HG03521 (cell line): ENCODE data around the gene SORBS1.

Experiments used
- ATAC-seq: cut with Tn5 transposase; IDR thresholded peaks from one replicate; pipeline ENCODE4 v1.9.1; 2021; ENCODE audit warnings: mild to moderate bottlenecking, moderate library complexity; ENCODE audit not compliant: unreplicated experiment

SORBS1 gene

GRCh38 chr10:95517536-95518454, 43.4 kb downstream of the SORBS1 start:
- ATAC-seq, result no peak

GRCh38 chr10:95516774-95517373, 44.3 kb downstream of the SORBS1 start:
- ATAC-seq, result no peak

DNA sequence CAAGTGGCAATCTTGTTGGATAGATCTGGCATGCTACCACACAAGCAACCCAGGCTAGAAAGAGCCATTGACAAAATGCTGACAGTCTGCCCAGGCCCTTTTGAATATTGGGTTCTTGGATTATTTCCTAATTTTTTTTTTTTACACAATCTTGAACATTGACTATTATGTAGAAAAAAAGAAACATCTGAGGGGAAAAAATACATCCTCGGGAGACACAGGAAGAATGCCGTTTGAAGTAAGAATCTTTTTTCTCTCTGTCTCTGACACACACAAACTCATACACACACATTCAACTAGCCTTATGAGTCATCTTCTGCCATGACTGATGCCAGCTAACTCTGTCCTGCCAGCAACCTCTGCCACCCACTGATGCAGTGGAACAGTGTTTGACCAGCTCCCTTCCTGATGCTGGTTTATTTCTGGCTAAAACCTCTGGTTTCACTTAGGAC, 47.2 kb downstream of the SORBS1 start:
- ATAC-seq, result no peak

DNA sequence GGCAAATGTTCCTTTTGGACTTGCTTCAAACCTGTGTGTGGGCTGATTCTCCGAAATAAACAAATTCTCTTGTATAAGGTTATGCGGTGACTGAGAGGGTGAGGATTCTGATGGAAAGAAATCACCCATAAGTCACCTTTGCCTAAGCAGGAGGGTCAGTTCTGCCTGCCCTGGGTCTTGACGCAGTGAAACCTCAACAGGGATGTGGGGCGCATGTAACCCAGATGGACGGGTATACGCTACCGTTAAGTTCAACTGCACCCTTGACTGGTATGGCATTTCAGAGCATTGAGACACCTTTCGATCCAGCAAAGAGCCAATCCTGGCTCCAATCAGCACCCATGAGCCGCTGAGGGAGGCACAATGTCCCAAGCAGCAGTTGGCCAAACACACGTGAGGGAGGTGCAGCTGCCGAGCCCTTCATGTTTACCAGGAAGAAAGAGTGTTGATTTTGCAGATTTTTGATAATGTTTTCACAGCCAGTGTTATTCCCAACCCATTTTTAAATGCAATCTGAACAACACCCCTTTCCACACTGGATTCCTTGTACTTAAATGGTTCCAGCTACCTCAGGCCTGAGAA, 48.1 kb downstream of the SORBS1 start:
- ATAC-seq, result no peak

DNA sequence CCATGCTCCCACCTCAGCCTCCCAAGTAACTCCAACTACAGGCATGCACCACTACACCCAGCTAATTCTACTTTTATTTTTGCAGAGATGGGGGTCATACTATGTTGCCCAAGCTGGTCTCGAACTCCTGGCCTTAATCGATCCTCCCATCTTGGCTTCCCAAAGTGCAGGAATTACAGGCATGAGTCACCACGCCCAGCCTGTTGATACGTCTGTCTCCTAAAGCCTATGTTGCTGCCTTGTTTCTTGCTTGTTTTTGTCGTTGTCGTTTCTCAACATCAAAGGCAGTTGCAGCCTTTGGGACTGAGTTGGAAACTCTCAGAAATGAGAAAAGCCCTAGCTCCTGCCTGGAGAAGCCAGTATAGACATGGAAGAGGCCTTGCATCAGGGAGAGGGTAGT, 49.9 kb downstream of the SORBS1 start:
- no peak for ATAC-seq

GRCh38 chr10:95509251-95509650, 51.9 kb downstream of the SORBS1 start:
- ATAC-seq, result no peak

DNA sequence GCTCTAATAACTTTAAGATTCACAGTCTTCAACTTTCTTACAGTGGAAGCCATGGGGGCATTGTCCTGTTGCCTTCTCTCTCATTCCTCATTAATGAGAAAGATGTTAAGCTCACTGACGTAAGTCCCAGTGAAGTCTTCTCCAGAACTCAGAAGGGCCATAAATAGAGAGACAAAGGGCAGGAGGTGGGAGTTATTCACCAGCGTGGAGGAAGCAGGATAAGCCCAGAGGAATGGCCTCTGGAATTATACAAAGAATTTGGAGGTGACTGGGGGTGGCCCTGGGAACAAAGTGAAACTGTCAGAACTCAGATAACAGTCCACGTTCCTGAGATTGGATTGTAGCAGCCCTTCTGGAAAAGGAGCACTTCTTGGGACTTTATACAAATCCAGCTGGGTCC, 52.4 kb downstream of the SORBS1 start:
- no peak for ATAC-seq

DNA sequence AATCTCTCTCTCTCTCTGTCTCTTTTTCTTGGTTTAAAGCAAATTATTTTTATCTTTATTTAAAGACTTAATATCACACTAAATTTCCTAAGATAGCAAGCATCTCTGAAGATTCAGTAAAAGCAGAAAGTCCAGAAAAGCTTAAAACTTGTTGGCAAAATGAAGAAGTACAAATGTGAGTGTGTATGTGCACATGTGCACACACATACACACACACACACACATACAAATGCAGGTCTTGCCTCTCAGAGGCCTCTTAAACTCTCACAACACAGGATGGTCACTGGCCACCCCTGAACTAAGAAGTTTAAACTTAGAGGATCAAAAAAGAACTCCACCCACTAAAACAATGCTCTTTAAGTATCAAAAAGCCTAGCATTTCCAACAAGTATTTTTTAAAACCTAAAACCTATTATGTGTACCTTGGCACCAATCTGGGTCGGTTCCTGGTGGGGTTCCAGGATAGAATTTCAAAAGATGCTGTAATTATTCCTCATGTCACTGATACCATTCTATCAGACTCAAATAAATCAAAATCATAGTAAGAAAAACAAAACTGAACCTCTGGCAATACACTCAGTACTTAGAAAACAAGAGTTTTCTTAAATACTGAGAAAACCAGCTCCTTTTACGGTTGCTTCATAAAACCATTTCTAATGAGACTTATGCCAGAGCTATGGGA, 55.0 kb downstream of the SORBS1 start:
- no peak for ATAC-seq

DNA sequence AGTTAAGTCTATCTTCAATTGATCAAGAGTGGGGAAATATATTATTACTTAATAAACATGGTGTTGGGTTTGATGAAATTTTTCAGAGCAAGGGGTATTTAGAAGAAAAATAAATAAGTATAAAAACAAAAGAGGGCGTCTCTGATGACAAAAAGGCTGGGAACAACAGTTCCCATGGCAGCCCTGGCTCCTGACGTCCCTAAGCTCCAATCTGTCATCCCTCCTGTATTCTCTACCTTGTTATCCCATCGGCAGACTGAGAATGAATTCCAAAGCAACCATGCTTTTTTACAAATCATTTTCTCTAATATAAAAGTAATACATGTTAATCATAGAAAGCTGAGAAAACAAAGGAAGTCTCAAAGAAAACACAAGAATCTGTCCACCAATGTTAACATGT, 55.5 kb downstream of the SORBS1 start:
- no peak for ATAC-seq

- ATAC-seq, result no peak
Observed at GRCh38 chr10:95505084-95505610, 56.0 kb downstream of the SORBS1 start.

- ATAC-seq, result no peak
Observed at GRCh38 chr10:95504246-95504691, 56.9 kb downstream of the SORBS1 start.

- ATAC-seq, result no peak
Observed at GRCh38 chr10:95503526-95503925, 57.6 kb downstream of the SORBS1 start.

GRCh38 chr10:95503001-95503400, 58.2 kb downstream of the SORBS1 start:
- no peak for ATAC-seq

DNA sequence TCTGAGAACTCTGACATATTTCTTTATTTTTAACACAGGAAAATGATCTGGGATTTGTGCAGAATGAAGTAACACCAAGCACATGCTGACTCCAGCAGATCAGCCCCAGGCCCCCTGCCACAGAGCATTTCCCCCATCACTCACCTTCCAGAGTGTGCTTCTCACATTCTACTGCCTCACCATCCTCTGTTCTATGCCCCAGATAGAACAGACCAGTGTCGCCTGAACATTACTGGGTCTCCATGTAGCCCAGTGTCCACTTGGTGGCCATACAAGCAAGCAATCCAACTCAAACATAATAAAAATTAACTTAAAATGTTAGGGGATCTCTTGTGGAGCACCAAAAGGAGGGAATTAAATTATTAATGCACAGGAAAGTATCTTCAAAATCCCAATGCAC, 58.8 kb downstream of the SORBS1 start:
- no peak for ATAC-seq

DNA sequence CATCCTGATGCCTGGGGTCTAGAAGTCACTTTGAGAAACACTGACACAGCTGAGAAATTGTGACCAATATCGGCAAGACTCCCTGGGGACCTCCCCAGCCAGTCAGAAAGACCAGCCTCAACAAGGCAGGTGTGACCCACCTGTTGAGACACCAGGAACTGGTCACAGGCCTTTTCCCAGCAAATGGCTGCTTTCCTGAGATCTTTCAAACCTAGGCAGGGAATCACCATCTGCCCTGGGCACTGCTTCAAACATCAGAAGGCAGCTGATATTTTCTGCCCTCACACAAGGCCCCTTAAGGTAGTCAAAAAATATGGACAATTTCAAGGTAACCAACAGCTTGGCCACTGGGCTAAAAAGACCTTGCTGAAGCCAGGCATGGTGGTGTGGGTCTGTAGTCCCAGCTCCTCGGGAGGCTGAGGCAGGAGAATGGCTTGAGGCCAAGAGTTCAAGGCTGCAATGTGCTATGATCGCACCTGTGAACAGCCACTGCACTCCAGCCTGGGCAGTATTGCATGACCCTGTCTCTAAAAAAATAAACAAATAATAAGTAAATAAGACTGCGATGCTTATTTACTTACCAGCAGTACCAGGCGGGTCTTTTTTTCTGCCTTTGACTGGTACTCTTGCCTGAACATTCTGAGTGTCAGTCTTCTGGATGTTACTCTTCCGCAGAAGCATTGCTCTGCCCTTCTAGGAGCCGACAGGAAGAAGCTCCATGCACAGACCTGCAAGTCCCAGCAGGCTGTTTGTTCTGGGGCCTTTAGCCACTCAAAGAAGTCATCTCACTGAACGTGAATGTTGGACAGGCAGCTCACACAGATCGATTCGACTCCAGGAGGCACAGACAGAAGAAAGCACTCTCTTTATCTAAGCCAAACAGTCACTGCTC, 59.7 kb downstream of the SORBS1 start:
- ATAC-seq, result no peak

GRCh38 chr10:95500649-95501048, 60.5 kb downstream of the SORBS1 start:
- no peak for ATAC-seq

DNA sequence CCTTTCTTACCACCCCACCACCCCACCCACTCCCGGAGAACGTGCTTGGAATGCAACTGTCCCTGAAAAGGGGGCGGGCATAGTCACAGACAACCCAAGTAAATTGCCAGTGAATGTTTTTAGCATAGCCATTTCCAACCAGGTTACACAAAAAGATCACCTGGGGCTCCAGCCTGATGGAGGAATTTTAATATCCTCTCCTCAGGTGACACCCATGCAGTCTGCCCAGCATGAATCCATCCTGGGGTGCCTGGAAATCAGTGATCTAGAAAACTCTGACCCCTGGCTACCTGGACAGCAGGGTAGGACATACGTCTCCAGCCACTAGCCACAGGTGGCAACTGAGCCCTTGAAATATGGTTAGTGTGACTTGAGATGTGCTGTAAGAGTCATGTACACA, 61.1 kb downstream of the SORBS1 start:
- no peak for ATAC-seq

- ATAC-seq, result no peak
Observed at GRCh38 chr10:95499482-95499989, 61.6 kb downstream of the SORBS1 start.

- ATAC-seq, result no peak
Observed at GRCh38 chr10:95496951-95497350, 64.2 kb downstream of the SORBS1 start.
